Brain microvascular endothelial cell (primary cell): Measurements from ENCODE around the gene IQSEC1.

Experiments
- DNase-seq: peaks from one replicate; pipeline ENCODE4 v3.0.0-alpha.2; 2020
- H3K27ac ChIP-seq: fragments of 250-450 bp; sonication (Bioruptor Pico); 2 replicates; pipeline ENCODE4 v1.5.1; 2020; ENCODE audit warnings: mild to moderate bottlenecking, moderate library complexity
- H3K27me3 ChIP-seq: fragments of 250-450 bp; sonication (Bioruptor Pico); replicated peaks from 2 replicates; pipeline ENCODE4 v1.5.1; 2020; ENCODE audit warnings: mild to moderate bottlenecking
- H3K36me3 ChIP-seq: fragments of 250-450 bp; sonication (Bioruptor Pico); replicated peaks from 2 replicates; pipeline ENCODE4 v1.5.1; 2020; ENCODE audit warnings: mild to moderate bottlenecking
- H3K4me3 ChIP-seq: 2 replicates; pipeline ENCODE4 v1.5.1; 2011; ENCODE audit warnings: low read depth, mild to moderate bottlenecking, control low read depth, low read length, moderate library complexity
- in situ Hi-C: cut with HindIII; loops from 2 replicates; pipeline ENCODE4 v1.10.0; 2017; ENCODE audit warnings: low sequenced_read_pairs, low pct_ligation_motif_present
- TF ChIP-seq, protein P1 (sequence below): IDR thresholded peaks from 2 replicates; pipeline ENCODE4 v1.5.1; 2011; ENCODE audit warnings: low read depth, mild to moderate bottlenecking, moderate library complexity, low read length, control low read depth, inconsistent platforms; ENCODE audit errors: missing control alignments

The IQSEC1 gene

DNA sequence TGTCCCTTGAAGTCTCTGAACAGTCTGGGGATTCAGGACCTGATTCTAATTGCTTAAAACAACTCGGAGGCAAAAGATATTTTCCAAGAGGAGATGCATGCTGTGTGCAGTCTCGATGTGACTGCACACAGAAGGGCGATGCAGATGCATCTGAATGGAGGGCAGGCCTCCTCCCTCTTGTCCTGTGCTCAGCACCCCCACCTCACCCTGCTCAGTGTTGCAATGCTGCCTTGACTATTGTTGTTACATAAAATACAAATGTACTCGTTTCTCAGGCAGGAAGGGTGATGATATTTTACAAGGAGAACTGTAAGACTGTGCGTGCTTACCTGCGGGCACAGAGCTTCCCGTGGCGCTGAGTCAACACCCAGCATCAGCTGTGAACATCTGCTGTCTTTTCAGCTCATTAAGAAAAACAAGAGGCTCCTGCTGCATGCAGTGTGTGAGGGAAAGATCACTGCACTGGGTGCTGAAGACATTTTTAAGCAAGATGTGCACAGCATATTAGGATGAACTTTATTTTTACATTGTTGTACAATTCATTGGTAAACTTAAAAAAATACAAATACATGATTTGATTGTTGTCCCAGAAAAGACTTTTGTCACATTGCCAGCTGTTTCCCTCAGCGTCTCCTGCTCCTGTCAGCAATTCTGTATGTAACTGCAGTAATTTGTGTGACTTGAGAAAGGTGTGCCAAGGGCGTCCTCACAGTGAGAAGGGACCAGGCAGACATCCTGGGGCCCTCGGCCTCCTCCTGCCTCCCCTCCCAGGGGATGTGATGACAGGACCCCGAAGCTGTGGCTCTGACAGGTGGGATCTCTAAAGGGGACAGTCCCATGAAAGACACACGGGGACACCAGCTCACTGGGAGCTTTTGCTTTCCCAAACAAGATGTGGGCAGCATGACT is 175.6 kb downstream of the IQSEC1 start:
- Histone ChIP-seq H3K27ac (no peak overlapping the region), H3K36me3 (peaks cover 4% of the 10 kb centered on the region), H3K4me3 (no peak overlapping the region), H3K27me3 (no peaks in the 10 kb centered on the region)
- DNase-seq, result no peak
- TF ChIP-seq, protein P1, sequence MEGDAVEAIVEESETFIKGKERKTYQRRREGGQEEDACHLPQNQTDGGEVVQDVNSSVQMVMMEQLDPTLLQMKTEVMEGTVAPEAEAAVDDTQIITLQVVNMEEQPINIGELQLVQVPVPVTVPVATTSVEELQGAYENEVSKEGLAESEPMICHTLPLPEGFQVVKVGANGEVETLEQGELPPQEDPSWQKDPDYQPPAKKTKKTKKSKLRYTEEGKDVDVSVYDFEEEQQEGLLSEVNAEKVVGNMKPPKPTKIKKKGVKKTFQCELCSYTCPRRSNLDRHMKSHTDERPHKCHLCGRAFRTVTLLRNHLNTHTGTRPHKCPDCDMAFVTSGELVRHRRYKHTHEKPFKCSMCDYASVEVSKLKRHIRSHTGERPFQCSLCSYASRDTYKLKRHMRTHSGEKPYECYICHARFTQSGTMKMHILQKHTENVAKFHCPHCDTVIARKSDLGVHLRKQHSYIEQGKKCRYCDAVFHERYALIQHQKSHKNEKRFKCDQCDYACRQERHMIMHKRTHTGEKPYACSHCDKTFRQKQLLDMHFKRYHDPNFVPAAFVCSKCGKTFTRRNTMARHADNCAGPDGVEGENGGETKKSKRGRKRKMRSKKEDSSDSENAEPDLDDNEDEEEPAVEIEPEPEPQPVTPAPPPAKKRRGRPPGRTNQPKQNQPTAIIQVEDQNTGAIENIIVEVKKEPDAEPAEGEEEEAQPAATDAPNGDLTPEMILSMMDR, result no peak
- in situ Hi-C loops, result no loop called here

- Histone ChIP-seq H3K27ac (no peak overlapping the region), H3K27me3 (no peaks in the 10 kb centered on the region), H3K36me3 (peaks cover 4% of the 10 kb centered on the region), H3K4me3 (no peak overlapping the region)
- DNase-seq, result no peak
- TF ChIP-seq, protein P1, result no peak
- in situ Hi-C loops, result no loop called here
These were observed 176.9 kb downstream of the IQSEC1 start for GRCh38 chr3:12896063-12896985.

- in situ Hi-C loops, result no loop called here
- DNase-seq, result no peak
- no peak overlapping the region for H3K27ac ChIP-seq
- H3K27me3 ChIP-seq, result no peaks in the 10 kb centered on the region
- TF ChIP-seq, protein P1, result no peak
- H3K36me3 ChIP-seq, result no peaks in the 10 kb centered on the region
- H3K4me3 ChIP-seq, result no peak overlapping the region
These were observed 177.7 kb downstream of the IQSEC1 start for GRCh38 chr3:12895391-12896062.

- H3K4me3 ChIP-seq, result no peak overlapping the region
- DNase-seq, result no peak
- H3K27ac ChIP-seq, result no peak overlapping the region
- in situ Hi-C loops, result no loop called here
- H3K27me3 ChIP-seq, result peaks cover 3% of the 10 kb centered on the region
- TF ChIP-seq, protein P1, result no peak
- no peaks in the 10 kb centered on the region for H3K36me3 ChIP-seq
These were observed 178.6 kb downstream of the IQSEC1 start for GRCh38 chr3:12894629-12895028.

DNA sequence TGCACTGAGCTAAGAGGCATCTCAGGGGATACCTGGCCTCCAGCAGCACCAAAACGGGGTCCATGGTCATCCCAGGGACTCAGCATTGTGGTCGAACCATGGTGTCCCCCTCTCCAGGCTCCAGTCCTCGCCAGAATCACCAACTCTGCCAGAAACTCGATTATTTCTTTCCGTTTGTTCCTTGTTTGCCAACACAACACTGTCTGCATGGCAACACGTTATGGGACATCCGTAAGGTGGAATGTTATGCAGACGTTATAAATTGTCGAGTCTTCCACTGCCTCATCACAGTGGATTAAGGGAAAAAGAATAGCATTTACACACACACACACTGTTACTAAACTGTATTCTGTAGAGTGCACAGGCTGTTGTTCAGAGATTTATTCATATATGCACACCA is 179.4 kb downstream of the IQSEC1 start:
- DNase-seq, result no peak
- H3K4me3 ChIP-seq, result no peak overlapping the region
- H3K27me3 ChIP-seq, result peaks cover 6% of the 10 kb centered on the region
- no peak overlapping the region for H3K27ac ChIP-seq
- no peaks in the 10 kb centered on the region for H3K36me3 ChIP-seq
- in situ Hi-C loops, result no loop called here
- TF ChIP-seq, protein P1, result no peak
